H1 (cell line): ENCODE data around the gene CELSR1. TPM values are rescaled to one million over a fixed set of nuclear protein-coding genes. Genes with fewer than 3 reads are reported as not detected.

Source experiments
- BCL11A ChIP-seq, 2 experiments: IDR thresholded peaks; one replicate each; pipeline ENCODE4 v1.6.1; 2011; ENCODE audit warnings: low read depth in 2 of 2, low read length in 2 of 2, mild to moderate bottlenecking in 2 of 2
- BRCA1 ChIP-seq: IDR thresholded peaks from 2 replicates; pipeline ENCODE4 v1.6.1; 2012; ENCODE audit warnings: low read depth, low read length, improper control_type of control experiment
- CHD1 ChIP-seq: IDR thresholded peaks from 2 replicates; pipeline ENCODE4 v1.6.1; 2012; ENCODE audit warnings: low read depth, low read length, improper control_type of control experiment
- JUN ChIP-seq: IDR thresholded peaks from 2 replicates; pipeline ENCODE4 v1.6.1; 2011; ENCODE audit warnings: low read depth, mild to moderate bottlenecking, improper control_type of control experiment, low read length
- KDM4A ChIP-seq: IDR thresholded peaks from one replicate; pipeline ENCODE4 v1.7.1; 2012; ENCODE audit warnings: low read depth, mild to moderate bottlenecking, moderate library complexity, low read length, inconsistent platforms; ENCODE audit not compliant: severe bottlenecking
- MAFK ChIP-seq: IDR thresholded peaks from 2 replicates; pipeline ENCODE4 v1.6.1; 2012; ENCODE audit warnings: low read depth, mild to moderate bottlenecking, improper control_type of control experiment, low read length
- PHF8 ChIP-seq: fragments of 200-600 bp; sonication (generic); conservative IDR thresholded peaks from 2 replicates; pipeline ENCODE4 v1.7.1; 2012; ENCODE audit warnings: low read depth, mild to moderate bottlenecking, inconsistent platforms, low read length, moderate library complexity
- SP4 ChIP-seq: IDR thresholded peaks from 2 replicates; pipeline ENCODE4 v1.6.1; 2012; ENCODE audit warnings: low read length, inconsistent platforms
- SUZ12 ChIP-seq: fragments of 200-600 bp; sonication (generic); IDR thresholded peaks from 2 replicates; pipeline ENCODE4 v1.6.1; 2012; ENCODE audit warnings: mild to moderate bottlenecking, inconsistent platforms, low read length, moderate library complexity, mixed read lengths
- polyA plus RNA-seq, 7 experiments: library from polyadenylated mRNA; depleted of rRNA in 3 of 7; stranded (reverse) in 5 of 7; unstranded in 2 of 7; fragments of >200 nt in 5 of 7; fragments of 200-250 nt in 2 of 7; gene quantifications; 1 replicate in 5 of 7; 2 replicates in 1 of 7; 4 replicates in 1 of 7; pipeline versions ENCODE4 v1.2.1 to v1.2.3, GENCODE V29; 2011 to 2013; ENCODE audit warnings: missing spikeins in 2 of 7, mixed read lengths in 2 of 7
- total RNA-seq: library from RNA; stranded (reverse); fragmentation: NEBNext Ultra II Directional; extraction: Animal tissue kit (Norgen Biotek cat#: 25700); gene quantifications from 2 replicates; pipeline ENCODE4 v1.2.1, GENCODE V29; 2021

CELSR1 gene
- total and polyA plus RNA-seq, 2 of the 8 experiments (the other 6 are each of a cell fraction or from before 2014, with no cell fraction given), result 9.0 to 12.4 TPM

DNA sequence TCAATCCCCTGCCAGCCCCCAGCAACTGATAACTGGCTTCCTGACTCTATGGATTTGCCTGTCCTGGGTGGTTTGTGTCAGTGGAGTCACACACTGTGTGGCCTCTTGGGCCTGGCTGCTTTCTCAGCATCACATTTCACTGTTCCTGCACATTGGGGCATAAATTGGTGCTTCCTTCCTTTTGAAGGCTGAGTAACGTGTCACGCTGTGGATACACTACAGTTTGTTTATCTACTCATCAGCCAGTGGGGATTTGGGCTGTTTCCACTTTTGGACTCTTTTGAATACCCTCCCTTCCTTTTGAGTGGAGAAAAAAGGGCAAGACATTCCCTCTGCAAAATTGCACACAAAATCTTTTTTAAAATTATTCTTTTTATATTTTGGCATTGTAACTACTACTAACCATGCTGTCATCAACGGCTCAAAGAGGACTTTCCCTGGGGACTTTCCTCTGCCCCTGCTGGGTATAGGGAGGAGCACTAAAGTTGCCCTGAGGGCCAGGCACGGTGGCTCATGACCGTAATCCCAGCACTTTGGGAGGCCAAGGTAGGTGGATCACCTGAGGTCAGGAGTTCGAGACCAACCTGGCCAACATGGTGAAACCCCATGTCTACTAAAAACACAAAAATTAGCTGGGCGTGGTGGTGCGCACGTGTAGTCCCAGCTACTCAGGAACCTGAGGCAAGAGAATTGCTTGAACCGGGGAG, 7.8 kb upstream of the CELSR1 start (continued):
- TF ChIP-seq BCL11A (IDR thresholded peaks at IDR 0.05; ENCODE audit: low read depth in 2 of 2, low read length in 2 of 2), result no peak
- TF ChIP-seq PHF8, result no peak
- no peak for TF ChIP-seq SUZ12
- TF ChIP-seq KDM4A, result no peak
- no peak for TF ChIP-seq JUN
- TF ChIP-seq BRCA1, result no peak
- TF ChIP-seq SP4, result no peak
- no peak for TF ChIP-seq CHD1
- no peak for TF ChIP-seq MAFK
